Epithelial cell of esophagus (primary cell): Measurements from ENCODE around the gene GLIS1.

Experiments used
- DNase-seq: peaks from one replicate; pipeline ENCODE4 v3.0.0; 2010; ENCODE audit warnings: low read depth
- H3K4me3 ChIP-seq: 2 replicates; pipeline ENCODE4 v1.5.1; 2011; ENCODE audit warnings: mild to moderate bottlenecking, low read length, control low read depth
- CTCF ChIP-seq: IDR thresholded peaks from 2 replicates; pipeline ENCODE4 v1.5.1; 2011; ENCODE audit warnings: low read depth, mild to moderate bottlenecking, low read length, control low read depth, inconsistent platforms; ENCODE audit not compliant: insufficient read depth; ENCODE audit errors: missing control alignments

The GLIS1 gene

GRCh38 chr1:53615101-53615500 lies 123.9 kb downstream of the GLIS1 start:
- no peak overlapping the region for H3K4me3 ChIP-seq
- TF ChIP-seq CTCF, result no peak
- no peak for DNase-seq

GRCh38 chr1:53614231-53615021 lies 124.5 kb downstream of the GLIS1 start:
- no peak for DNase-seq
- no peak for TF ChIP-seq CTCF
- H3K4me3 ChIP-seq, result no peak overlapping the region

- H3K4me3 ChIP-seq, result no peak overlapping the region
- DNase-seq, result no peak
- TF ChIP-seq CTCF, result no peak
These were observed 130.3 kb downstream of the GLIS1 start for GRCh38 chr1:53608676-53609075.

GRCh38 chr1:53608071-53608470 lies 130.9 kb downstream of the GLIS1 start:
- no peak for DNase-seq
- no peak for TF ChIP-seq CTCF
- H3K4me3 ChIP-seq, result no peak overlapping the region

GRCh38 chr1:53606651-53607051 lies 132.3 kb downstream of the GLIS1 start:
- DNase-seq, result no peak
- no peak for TF ChIP-seq CTCF
- H3K4me3 ChIP-seq, result no peak overlapping the region

GRCh38 chr1:53606197-53606596 lies 132.8 kb downstream of the GLIS1 start:
- no peak for DNase-seq
- H3K4me3 ChIP-seq, result no peak overlapping the region
- TF ChIP-seq CTCF, result no peak

GRCh38 chr1:53605181-53605580 lies 133.8 kb downstream of the GLIS1 start:
- no peak for DNase-seq

More at GRCh38 chr1:53605181-53605580, 133.8 kb downstream of the GLIS1 start:
- no peak for TF ChIP-seq CTCF
- H3K4me3 ChIP-seq, result no peak overlapping the region
